Activated CD4-positive, alpha-beta T cell treated with anti-CD3 and anti-CD28 coated beads, Interleukin-2, amount 10 ng/mL, durations not matched to agents 24 days and 14 days (primary cell): ENCODE results near the gene GFM2. TPM values are rescaled to one million over a fixed set of nuclear protein-coding genes. Genes with fewer than 3 reads are reported as not detected.
A peak's percentile ranks its signal among the peaks of the same experiment; 100 is the strongest.
"Not testable (repeated sequence)": the region's sequence is repeated elsewhere in the genome, so short reads cannot be mapped to it uniquely, and the experiment has no call there.

Experiments used
- DNase-seq: peaks from one replicate; pipeline ENCODE4 v3.0.0; 2022
- H3K27ac Mint-ChIP-seq: one replicate; pipeline ENCODE4 v1.8.0; 2022; ENCODE audit warnings: mild to moderate bottlenecking, mixed read lengths
- H3K27me3 Mint-ChIP-seq: one replicate; pipeline ENCODE4 v1.8.0; 2022; ENCODE audit warnings: mixed read lengths
- H3K36me3 Mint-ChIP-seq: one replicate; pipeline ENCODE4 v1.8.0; 2022; ENCODE audit warnings: low read depth, mild to moderate bottlenecking, mixed read lengths
- H3K4me1 Mint-ChIP-seq: one replicate; pipeline ENCODE4 v1.8.0; 2021; ENCODE audit warnings: mixed read lengths
- H3K4me3 Mint-ChIP-seq: one replicate; pipeline ENCODE4 v1.8.0; 2022; ENCODE audit warnings: mild to moderate bottlenecking, moderate library complexity, mixed read lengths
- H3K9me3 Mint-ChIP-seq: one replicate; pipeline ENCODE4 v1.8.0; 2021; ENCODE audit warnings: mixed read lengths
- intact Hi-C: fragments of 100-400 bp; cut with micrococcal nuclease; formaldehyde crosslinking; loops from one replicate; pipeline ENCODE4 v1.15.1; 2023
- total RNA-seq: library from RNA; stranded (reverse); gene quantifications from 2 replicates; pipeline ENCODE4 v1.2.3, GENCODE V29; 2022

Gene GFM2, protein sequence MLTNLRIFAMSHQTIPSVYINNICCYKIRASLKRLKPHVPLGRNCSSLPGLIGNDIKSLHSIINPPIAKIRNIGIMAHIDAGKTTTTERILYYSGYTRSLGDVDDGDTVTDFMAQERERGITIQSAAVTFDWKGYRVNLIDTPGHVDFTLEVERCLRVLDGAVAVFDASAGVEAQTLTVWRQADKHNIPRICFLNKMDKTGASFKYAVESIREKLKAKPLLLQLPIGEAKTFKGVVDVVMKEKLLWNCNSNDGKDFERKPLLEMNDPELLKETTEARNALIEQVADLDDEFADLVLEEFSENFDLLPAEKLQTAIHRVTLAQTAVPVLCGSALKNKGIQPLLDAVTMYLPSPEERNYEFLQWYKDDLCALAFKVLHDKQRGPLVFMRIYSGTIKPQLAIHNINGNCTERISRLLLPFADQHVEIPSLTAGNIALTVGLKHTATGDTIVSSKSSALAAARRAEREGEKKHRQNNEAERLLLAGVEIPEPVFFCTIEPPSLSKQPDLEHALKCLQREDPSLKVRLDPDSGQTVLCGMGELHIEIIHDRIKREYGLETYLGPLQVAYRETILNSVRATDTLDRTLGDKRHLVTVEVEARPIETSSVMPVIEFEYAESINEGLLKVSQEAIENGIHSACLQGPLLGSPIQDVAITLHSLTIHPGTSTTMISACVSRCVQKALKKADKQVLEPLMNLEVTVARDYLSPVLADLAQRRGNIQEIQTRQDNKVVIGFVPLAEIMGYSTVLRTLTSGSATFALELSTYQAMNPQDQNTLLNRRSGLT
- total RNA-seq: 37.9 and 42.7 TPM in 2 replicates

DNA sequence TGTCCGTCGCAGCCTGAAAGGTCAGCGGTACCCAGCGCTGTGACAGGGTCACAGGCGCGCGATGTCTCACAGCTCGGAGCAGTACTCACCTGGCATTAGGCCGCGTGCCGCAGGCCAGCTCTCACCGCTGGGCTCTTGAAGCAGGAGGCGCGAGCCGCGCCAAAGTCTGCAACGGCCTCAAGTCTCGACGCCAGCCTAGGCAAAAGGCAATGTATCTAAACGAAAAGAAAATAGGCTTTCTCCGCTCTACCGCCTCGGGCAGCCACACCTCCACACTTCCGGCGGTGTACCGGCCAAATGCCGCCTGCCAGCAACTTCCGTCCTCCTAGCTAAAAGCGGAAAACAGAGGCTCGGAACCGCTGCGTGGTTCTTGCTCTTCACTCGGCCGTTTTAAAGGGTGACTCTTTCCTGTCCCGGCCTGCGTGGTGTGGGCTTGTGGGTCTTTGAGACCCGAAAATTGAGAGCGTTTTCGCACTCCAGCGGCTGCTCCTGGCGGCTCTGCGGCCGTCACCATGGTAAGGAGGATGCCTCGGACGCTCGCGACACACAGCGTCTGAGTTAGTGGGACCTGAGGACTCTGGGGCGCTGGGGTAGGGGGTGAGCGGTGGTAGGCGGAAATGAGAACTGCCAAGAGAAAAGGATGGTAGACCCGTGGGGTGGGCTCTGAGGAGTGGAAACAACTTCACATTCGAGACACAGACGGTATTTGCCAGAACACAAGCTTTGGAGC, at the start of gene GFM2, which contains the start of gene NSA2:
Gene GFM2, minus strand, starts transcription at position 269 of the 730 bp plus-strand sequence. CDS start 3,375 bp downstream, outside the sequence.
Gene NSA2, plus strand, starts transcription at position 401 of the 730 bp plus-strand sequence. Its CDS starts 112 bp downstream, at position 513.
- intact Hi-C loops: loop anchor here (1.0 to 10.0 kb wide), 9 partner anchors 80 to 1638 kb away; partner anchors contain the start of genes ANKRA2, BTF3, FAM169A and GCNT4
- peak within 1 kb of the TSS; percentile 98 for H3K27ac Mint-ChIP-seq
- no peaks in the 10 kb centered on the region for H3K9me3 Mint-ChIP-seq
- no peaks in the 10 kb centered on the region for H3K27me3 Mint-ChIP-seq
- H3K4me3 Mint-ChIP-seq: peak within 1 kb of the TSS; percentile 99
- peaks cover 33% of the 10 kb centered on the region for H3K36me3 Mint-ChIP-seq
- DNase-seq: peak; percentile 98
- H3K4me1 Mint-ChIP-seq: peaks cover 25% of the 10 kb centered on the region

DNA sequence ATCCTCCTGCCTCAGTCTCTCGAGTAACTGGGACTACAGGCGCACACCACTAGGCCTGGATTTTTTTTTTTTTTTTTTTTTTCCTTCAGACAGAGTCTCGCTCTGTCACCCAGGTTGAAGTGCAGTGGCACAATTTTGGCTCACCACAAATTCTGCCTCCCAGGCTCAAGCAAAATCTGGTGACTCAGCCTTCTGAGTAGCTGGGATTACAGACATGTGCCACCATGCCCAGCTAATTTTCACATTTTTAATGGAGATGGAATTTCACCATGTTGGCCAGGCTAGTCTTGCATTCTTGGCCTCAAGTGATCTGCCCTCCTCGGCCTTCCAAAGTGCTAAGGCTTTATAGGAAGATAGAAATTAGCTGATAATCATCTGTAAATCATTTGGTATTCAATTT, 44.0 kb upstream of the GFM2 start:
- Mint-ChIP-seq H3K4me3 (no peak overlapping the region), H3K36me3 (no peaks in the 10 kb centered on the region), H3K9me3 (no peaks in the 10 kb centered on the region), H3K27me3 (no peaks in the 10 kb centered on the region), H3K4me1 (no peaks in the 10 kb centered on the region), H3K27ac (no peak overlapping the region)
- intact Hi-C loops: no loop called here
- no peak for DNase-seq

DNA sequence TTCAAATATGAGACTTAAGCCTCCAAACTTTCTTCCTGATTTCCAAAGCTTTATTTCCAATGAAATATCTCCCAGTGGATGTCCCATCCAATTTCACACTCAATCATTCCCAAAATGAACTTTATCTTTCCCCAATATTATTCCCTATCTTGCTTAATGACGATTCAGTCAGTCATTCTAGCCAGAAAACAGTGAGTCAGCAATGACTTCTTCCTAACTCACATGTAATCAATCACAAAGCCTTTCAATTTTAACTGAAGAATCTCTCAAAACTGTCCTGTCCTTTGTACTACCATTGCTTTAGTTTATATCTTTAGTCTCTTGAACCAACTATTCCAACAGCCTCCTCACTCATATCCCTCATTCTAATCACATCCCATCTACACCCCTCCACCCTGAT, 35.0 kb upstream of the GFM2 start:
- H3K27me3 Mint-ChIP-seq: no peaks in the 10 kb centered on the region
- no peak overlapping the region for H3K27ac Mint-ChIP-seq
- DNase-seq: no peak
- H3K4me3 Mint-ChIP-seq: no peak overlapping the region
- H3K9me3 Mint-ChIP-seq: no peaks in the 10 kb centered on the region
- H3K4me1 Mint-ChIP-seq: no peaks in the 10 kb centered on the region
- intact Hi-C loops: no loop called here
- no peaks in the 10 kb centered on the region for H3K36me3 Mint-ChIP-seq

DNA sequence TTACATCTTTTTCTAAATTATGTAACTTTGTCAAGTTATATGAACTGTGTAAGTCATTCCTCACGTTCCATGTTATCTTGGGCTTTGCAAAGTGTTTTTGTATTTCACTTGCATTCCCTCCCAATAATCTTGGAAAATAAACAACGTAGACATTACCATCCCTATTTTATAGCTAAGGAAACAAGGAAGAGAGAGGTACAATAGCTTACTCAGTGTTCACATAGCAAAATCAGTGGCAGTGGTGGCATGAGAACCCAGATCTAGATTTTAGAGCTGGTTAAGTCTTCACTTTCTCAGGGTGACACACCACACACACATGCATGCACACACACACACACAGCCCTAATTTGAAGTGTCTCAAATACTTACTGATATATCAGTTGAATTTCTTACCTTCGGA, 34.3 kb upstream of the GFM2 start:
- intact Hi-C loops: no loop called here
- H3K27me3 Mint-ChIP-seq: no peaks in the 10 kb centered on the region

DNA sequence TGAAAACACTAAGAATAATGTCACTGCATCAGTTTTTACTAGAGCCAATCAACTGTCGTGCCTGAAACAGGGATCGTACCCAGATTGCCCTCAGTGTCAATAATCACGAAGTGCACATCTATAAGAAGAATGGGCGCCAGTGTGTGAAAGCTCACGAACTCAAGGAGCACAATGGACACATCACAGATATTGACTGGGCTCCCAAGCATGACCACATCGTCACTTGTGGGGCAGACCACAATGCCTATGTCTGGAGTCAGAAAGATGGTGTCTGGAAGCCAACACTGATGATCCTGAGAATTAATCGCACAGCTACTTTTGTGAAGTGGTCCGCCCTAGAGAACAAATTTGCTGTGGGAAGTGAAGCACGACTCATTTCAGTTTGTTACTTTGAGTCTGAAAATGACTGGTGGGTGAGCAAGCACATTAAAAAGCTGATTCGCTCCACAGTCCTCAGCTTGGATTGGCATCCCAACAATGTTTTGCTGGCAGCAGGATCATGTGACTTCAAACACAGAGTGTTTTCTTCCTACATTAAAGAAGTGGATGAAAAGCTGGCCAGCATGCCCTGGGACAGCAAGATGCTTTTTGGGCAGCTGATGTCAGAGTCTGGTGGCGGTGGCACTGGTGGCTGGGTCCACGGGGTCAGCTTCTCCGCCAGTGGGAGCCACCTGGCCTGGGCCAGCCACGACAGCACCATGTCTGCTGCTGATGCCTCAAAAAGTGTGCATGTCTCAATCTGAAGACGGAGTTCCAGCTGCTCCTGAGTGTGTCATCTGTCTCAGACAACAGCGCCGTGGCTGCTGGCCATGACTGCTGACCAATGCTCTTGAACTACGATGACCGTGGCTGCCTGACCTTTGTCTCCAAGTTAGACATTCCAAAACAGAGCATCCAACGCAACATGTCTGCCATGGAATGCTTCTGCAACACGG, 32.3 kb upstream of the GFM2 start:
- no peaks in the 10 kb centered on the region for H3K36me3 Mint-ChIP-seq
- no peaks in the 10 kb centered on the region for H3K4me1 Mint-ChIP-seq
- H3K4me3 Mint-ChIP-seq: no peak overlapping the region
- intact Hi-C loops: no loop called here
- DNase-seq: no peak
- H3K27me3 Mint-ChIP-seq: no peaks in the 10 kb centered on the region
- no peak overlapping the region for H3K27ac Mint-ChIP-seq
- no peaks in the 10 kb centered on the region for H3K9me3 Mint-ChIP-seq

More for the DNA sequence above, 34.3 kb upstream of the GFM2 start:
- no peaks in the 10 kb centered on the region for H3K4me1 Mint-ChIP-seq
- no peaks in the 10 kb centered on the region for H3K9me3 Mint-ChIP-seq
- no peak overlapping the region for H3K27ac Mint-ChIP-seq
- no peaks in the 10 kb centered on the region for H3K36me3 Mint-ChIP-seq
- H3K4me3 Mint-ChIP-seq: no peak overlapping the region
- no peak for DNase-seq

DNA sequence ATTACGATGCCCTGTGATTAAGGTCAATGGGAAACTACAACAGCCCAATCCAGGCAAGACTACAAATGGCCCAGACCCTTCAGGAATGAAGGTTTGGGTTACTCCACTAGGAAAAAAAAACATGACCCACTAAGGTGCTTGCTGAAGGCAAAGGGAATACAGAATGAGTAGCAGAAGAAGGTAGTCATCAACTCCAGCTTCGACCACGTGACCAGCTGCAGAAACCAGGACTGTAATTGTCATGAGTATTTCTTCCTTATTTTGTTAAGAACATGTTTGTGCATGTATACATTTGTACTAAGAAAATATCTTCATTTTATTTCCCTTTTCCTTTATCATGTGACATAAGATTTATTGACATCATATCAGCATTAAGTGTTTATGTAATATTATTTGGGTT, 24.8 kb upstream of the GFM2 start:
- intact Hi-C loops, H3K36me3 Mint-ChIP-seq, H3K4me1 Mint-ChIP-seq, H3K27me3 Mint-ChIP-seq, H3K4me3 Mint-ChIP-seq, DNase-seq, H3K9me3 Mint-ChIP-seq, H3K27ac Mint-ChIP-seq: not testable (repeated sequence)

DNA sequence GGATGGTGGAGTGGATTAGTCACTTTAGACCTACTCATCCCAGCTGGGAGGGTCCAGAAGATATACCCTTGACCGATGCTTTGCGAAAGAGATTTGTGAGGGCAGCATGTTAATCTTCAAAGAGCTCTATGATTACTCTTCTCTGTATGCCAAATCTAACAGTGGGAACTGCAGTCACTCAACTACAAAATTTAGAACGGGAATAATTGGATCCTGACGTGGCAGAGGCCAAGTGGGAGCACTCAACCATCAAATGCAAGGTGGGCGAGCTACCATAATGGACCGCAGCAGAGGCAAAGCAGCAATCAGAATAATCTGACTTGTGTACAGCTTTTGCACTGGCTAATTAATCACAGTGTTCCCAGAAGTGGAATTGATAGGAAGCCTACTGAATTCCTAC, 20.5 kb upstream of the GFM2 start:
- Mint-ChIP-seq H3K27ac (no peak overlapping the region), H3K27me3 (no peaks in the 10 kb centered on the region), H3K36me3 (no peaks in the 10 kb centered on the region), H3K4me1 (no peaks in the 10 kb centered on the region), H3K4me3 (no peak overlapping the region), H3K9me3 (no peaks in the 10 kb centered on the region)
- DNase-seq: no peak
- intact Hi-C loops: no loop called here

DNA sequence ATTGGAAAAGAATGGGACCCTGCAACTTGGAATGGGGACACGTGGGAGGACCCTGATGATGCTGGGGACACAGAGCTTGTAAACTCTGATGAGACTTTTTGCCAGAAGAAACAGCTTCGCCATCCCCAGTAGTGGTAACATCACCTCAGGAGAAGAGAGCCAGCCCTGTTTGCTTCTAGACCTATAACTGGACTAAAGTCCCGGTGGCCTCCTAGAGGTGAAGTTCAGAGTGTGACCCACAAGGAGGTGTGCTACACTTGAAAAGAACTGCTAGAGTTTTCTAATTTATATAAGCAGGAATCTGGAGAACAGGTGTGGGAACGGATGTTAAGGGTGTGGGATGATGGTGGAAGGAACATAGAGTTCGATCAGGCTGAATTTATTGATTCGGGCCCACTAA, 19.9 kb upstream of the GFM2 start:
- Mint-ChIP-seq H3K4me1 (no peaks in the 10 kb centered on the region), H3K27me3 (no peaks in the 10 kb centered on the region), H3K27ac (no peak overlapping the region), H3K9me3 (no peaks in the 10 kb centered on the region), H3K4me3 (no peak overlapping the region), H3K36me3 (no peaks in the 10 kb centered on the region)
- no peak for DNase-seq
- intact Hi-C loops: no loop called here

DNA sequence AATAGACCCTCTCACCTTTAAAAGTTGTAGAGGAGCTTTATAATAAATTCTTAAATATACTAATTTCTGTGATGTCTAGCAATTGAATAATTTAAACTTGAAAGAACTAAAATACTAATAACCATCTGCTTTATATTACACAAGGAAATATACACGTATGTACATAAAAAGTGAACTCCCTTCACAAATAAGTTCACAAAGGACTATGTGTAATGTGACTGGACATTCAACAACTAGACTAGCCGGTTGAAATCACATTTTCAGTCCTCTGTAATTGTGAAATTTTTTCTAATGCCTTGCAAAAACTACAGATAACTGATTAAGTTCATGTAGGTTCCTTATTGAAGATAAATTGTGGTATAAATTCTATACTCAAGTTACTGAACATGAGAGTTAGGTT, 11.7 kb upstream of the GFM2 start:
- H3K27me3 Mint-ChIP-seq: no peaks in the 10 kb centered on the region
- intact Hi-C loops: no loop called here
- H3K27ac Mint-ChIP-seq: no peak overlapping the region
- no peaks in the 10 kb centered on the region for H3K9me3 Mint-ChIP-seq
- no peaks in the 10 kb centered on the region for H3K4me1 Mint-ChIP-seq
- H3K4me3 Mint-ChIP-seq: no peak overlapping the region
- no peak for DNase-seq
- peaks cover 18% of the 10 kb centered on the region for H3K36me3 Mint-ChIP-seq

DNA sequence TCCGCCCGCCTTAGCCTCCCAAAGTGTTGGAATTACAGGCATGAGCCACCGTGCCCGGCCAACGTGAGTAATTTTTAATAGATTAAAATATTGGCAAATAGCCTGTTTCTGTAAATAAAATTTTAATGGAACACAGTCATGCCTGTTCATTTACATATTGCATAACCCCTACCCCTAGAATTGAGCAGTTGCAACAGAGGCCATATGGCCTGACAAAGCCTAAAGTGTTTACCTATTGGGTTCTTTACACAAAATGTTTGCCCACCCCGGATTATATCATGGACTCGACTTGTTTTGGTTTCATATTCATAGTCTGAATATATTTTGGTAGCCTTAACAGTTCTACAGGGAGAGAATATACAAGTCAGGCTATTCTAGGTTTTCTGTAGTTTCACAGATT, 5.4 kb upstream of the GFM2 start:
- H3K9me3 Mint-ChIP-seq: no peaks in the 10 kb centered on the region

DNA sequence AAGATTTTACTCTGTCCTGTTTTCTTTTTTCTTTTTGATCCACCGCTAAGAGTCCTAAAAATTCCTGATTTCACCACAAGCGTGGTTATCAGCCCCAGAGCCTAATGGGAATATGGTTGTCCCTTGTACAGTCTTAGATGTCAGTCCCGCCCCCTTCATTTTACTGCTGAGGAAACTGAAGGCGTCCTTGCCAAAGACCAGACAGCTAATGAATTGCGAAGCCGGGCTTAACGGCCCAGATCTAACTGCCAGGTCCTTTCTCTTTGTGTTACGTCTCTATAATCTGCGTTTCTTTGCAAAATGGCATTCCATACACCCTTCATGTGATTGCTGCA, 629 bp upstream of the GFM2 start:
- Mint-ChIP-seq H3K27me3 (no peaks in the 10 kb centered on the region), H3K4me1 (peaks cover 21% of the 10 kb centered on the region), H3K36me3 (peaks cover 32% of the 10 kb centered on the region), H3K9me3 (no peaks in the 10 kb centered on the region), H3K4me3 (peak overlapping the region; percentile 99), H3K27ac (peak overlapping the region; percentile 98)
- intact Hi-C loops: loop anchor here (1.0 to 10.0 kb wide), 8 partner anchors 80 to 1637 kb away; partner anchors contain the start of genes ANKRA2, BTF3, FAM169A and GCNT4
- no peak for DNase-seq

More for the DNA sequence above, 5.4 kb upstream of the GFM2 start:
- H3K4me1 Mint-ChIP-seq: peaks cover 11% of the 10 kb centered on the region
- DNase-seq: peak; percentile 47
- H3K27ac Mint-ChIP-seq: no peak overlapping the region
- H3K36me3 Mint-ChIP-seq: peaks cover 44% of the 10 kb centered on the region
- H3K27me3 Mint-ChIP-seq: no peaks in the 10 kb centered on the region
- H3K4me3 Mint-ChIP-seq: no peak overlapping the region
- intact Hi-C loops: no loop called here

DNA sequence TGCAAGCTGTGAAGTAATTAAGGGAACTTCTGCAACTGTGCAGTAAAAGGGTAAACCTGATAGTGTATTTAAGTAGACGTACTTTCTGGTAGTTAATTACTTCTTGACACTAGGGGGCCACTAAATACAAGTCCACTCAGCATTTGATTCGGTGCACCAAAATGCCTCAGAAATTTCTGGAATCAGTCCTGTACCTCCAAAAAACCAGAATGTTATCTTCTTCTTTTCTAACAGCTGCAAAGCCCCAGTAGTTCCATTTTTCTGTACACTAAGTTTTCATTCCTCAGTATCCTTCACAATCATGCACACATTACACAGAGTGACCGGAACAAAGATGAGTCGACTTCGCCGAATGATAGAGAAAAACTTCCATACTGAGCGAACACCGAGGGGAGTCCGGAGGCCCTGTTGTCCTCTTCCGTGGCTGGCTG, 484 bp downstream of the GFM2 start:
- no peaks in the 10 kb centered on the region for H3K27me3 Mint-ChIP-seq
- peak; percentile 75 for DNase-seq
- peaks cover 35% of the 10 kb centered on the region for H3K36me3 Mint-ChIP-seq
- peaks cover 25% of the 10 kb centered on the region for H3K4me1 Mint-ChIP-seq
- no peaks in the 10 kb centered on the region for H3K9me3 Mint-ChIP-seq
- intact Hi-C loops: loop anchor here (1.0 to 10.0 kb wide), 8 partner anchors 79 to 1638 kb away; partner anchors contain the start of genes ANKRA2, BTF3, GCNT4 and HEXB
- peak overlapping the region; percentile 99 for H3K4me3 Mint-ChIP-seq
- peak overlapping the region; percentile 98 for H3K27ac Mint-ChIP-seq

DNA sequence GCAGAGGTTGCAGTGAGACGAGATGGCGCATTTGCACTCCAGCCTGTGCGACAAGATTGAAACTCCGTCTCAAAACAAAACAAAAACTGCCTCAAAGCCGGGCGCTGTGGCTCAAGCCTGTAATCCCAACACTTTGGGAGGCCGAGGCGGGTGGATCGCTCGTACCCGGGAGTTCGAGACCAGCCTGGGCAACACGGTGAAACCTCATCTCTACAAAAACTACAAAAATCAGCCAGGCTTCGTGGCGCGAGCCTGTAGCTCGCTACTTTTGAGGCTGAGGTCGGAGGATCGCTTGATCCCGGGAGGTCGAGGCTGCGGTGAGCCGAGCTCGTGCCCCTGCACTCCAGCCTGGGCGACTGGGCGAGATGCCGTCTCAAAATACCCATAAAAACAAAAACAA, 988 bp downstream of the GFM2 start:
- Mint-ChIP-seq H3K4me1 (peaks cover 27% of the 10 kb centered on the region), H3K27me3 (no peaks in the 10 kb centered on the region), H3K4me3 (peak overlapping the region; percentile 99), H3K27ac (peak overlapping the region; percentile 98), H3K36me3 (peaks cover 33% of the 10 kb centered on the region), H3K9me3 (no peaks in the 10 kb centered on the region)
- no peak for DNase-seq
- intact Hi-C loops: loop anchor here (1.0 to 10.0 kb wide), 8 partner anchors 79 to 1639 kb away; partner anchors contain the start of genes ANKRA2, BTF3, GCNT4 and HEXB
